ENCODE measurements around the gene TAF5L.
A peak's percentile ranks its signal among the peaks of the same experiment; 100 is the strongest.

TAF5L gene

DNA sequence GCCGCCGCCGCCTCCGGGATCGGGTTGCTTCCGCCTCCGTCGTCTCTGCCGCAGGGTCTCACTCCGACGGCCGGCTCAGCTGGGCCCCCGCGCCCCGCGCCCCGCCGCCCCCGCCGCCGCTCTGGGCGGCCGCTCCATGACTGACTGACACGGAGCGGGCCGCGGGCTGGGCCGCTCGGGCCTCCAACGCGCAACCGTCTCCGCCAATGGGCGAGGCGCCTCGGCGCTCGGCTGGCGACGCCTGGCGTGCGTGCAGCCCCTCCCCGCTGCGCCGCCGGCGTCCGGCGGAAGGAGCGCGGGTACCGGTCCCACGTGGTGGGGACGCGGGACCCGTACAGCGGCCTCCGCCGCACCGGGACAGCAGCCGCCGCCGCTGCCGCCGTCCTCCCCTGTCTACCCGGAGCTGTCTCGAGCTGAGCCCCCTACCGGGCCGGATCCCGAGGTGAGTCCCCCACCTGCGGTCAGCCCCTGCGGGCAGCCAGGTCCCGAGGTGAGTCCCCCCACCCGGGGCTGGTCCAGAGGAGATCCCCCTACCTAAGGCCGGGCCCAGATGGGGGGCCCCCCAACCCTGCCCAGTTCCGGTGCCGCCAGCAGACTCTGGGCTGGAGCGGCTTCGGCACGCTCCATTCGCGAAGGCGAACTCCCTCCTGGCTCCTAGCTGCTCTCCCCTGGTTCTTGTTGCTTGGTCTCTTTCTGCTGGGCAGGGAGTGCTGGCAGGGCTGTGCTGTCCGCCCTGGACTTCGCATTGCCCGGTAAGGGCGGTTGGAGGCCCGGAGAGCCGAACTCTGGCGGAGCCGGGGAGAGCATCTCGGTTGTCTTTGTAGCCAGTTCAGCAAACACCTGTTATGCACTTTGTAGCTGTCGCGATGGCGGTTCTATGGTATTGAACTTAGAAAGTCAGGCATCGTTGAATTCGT lies at the start of gene TAF5L, which contains the start of gene URB2:
TSS of gene TAF5L (minus strand) at position 208 of the 917 bp plus-strand sequence. CDS start 11,640 bp downstream, outside the sequence.
TSS of gene URB2 (plus strand) at position 333 of the 917 bp plus-strand sequence. CDS start 1,387 bp downstream, outside the sequence.
- H3K9ac ChIP-seq (ENCODE audit: low read length), result peak within 1 kb of the TSS; percentile 93
- H3K9me3 ChIP-seq (ENCODE audit: control insufficient read depth, low read length), result no peaks in the 10 kb centered on the region
- DNase-seq (ENCODE audit: low read depth), result peak; percentile 97
- peaks cover 36% of the 10 kb centered on the region for H3K4me1 ChIP-seq (ENCODE audit: control insufficient read depth, insufficient read depth, low read length)
- peaks cover 10% of the 10 kb centered on the region for H3K36me3 ChIP-seq (ENCODE audit: control insufficient read depth, insufficient read depth, low read length, severe bottlenecking)
- peak within 1 kb of the TSS; percentile 97 for H3K4me3 ChIP-seq (ENCODE audit: low read length)
- no peaks in the 10 kb centered on the region for H3K27me3 ChIP-seq (replicated peaks; ENCODE audit: control insufficient read depth, insufficient read depth, low read length)

DNA sequence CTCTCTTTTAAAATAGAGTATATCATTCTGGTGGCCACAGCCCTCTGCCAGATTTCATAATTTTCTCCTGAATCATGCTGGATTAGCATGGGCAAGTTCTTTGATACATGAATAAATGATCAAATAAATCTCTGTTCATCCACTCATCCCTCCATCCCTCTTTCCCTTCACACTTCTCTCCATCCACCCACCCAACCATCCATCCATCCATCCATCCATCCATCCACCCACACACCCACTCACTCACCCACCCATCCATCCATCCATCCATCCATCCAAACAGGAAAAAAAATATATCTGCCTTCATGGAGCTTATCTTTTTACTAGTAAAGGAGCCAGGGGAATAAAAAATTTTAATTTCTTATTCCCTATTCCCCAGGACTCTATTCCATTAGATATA lies 49.5 kb upstream of the TAF5L start:
- H3K9me3 ChIP-seq (ENCODE audit: control insufficient read depth, low read length), result peaks cover 4% of the 10 kb centered on the region
- DNase-seq (ENCODE audit: low read depth), result no peak

DNA sequence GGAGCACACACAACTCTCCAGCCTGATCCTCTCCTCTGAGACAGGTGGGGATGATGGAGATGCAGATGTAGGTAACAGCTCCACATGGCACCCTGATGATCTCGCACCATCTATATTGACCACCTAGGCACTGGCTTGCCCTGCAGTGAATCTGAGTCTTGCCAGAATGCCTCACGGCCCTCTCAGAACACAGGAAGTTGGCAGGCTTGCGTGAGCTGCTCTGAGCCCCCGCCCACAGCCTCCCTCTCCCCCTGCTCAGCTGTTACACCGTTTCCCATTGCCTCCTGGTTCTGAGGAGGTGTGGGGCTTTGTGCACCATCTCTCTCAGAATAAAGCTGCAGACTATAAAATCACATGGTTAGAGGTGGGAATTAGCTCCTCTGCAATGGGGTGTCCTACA lies 48.1 kb upstream of the TAF5L start:
- Histone ChIP-seq H3K9me3 (ENCODE audit: control insufficient read depth, low read length) (no peaks in the 10 kb centered on the region), H3K9ac (ENCODE audit: low read length) (no peak overlapping the region), H3K4me3 (ENCODE audit: low read length) (no peak overlapping the region), H3K36me3 (ENCODE audit: control insufficient read depth, insufficient read depth, low read length, severe bottlenecking) (no peaks in the 10 kb centered on the region), H3K4me1 (ENCODE audit: control insufficient read depth, insufficient read depth, low read length) (peaks cover 1% of the 10 kb centered on the region), H3K27me3 (replicated peaks; ENCODE audit: control insufficient read depth, insufficient read depth, low read length) (peaks cover 2% of the 10 kb centered on the region)
- no peak for DNase-seq (ENCODE audit: low read depth)

More for the DNA sequence above, 49.5 kb upstream of the TAF5L start:
- Histone ChIP-seq H3K27me3 (replicated peaks; ENCODE audit: control insufficient read depth, insufficient read depth, low read length) (peaks cover 2% of the 10 kb centered on the region), H3K4me1 (ENCODE audit: control insufficient read depth, insufficient read depth, low read length) (no peaks in the 10 kb centered on the region), H3K9ac (ENCODE audit: low read length) (no peak overlapping the region), H3K4me3 (ENCODE audit: low read length) (no peak overlapping the region), H3K36me3 (ENCODE audit: control insufficient read depth, insufficient read depth, low read length, severe bottlenecking) (no peaks in the 10 kb centered on the region)

DNA sequence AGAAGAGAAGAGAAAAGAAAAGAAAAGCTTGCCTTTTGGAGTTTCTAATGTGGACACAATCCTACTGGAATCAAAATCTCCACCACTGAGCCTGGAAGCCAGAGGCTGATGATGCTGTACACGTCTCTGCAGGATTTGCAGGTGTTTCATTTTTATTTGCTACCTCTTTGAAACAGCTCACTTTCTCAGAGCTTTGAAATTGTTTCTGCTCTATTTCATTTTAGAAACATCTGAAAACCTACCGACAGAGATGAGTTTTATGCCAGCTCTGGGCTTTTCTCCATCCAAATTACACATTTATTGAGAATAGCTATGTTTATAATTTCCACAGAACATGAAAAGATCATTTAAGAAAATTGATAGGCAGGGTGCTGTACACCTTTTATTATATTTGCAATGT lies 46.3 kb upstream of the TAF5L start:
- Histone ChIP-seq H3K9ac (ENCODE audit: low read length) (no peak overlapping the region), H3K9me3 (ENCODE audit: control insufficient read depth, low read length) (no peaks in the 10 kb centered on the region), H3K4me1 (ENCODE audit: control insufficient read depth, insufficient read depth, low read length) (peaks cover 4% of the 10 kb centered on the region), H3K27me3 (replicated peaks; ENCODE audit: control insufficient read depth, insufficient read depth, low read length) (peaks cover 2% of the 10 kb centered on the region), H3K4me3 (ENCODE audit: low read length) (no peak overlapping the region), H3K36me3 (ENCODE audit: control insufficient read depth, insufficient read depth, low read length, severe bottlenecking) (no peaks in the 10 kb centered on the region)
- DNase-seq (ENCODE audit: low read depth), result no peak

DNA sequence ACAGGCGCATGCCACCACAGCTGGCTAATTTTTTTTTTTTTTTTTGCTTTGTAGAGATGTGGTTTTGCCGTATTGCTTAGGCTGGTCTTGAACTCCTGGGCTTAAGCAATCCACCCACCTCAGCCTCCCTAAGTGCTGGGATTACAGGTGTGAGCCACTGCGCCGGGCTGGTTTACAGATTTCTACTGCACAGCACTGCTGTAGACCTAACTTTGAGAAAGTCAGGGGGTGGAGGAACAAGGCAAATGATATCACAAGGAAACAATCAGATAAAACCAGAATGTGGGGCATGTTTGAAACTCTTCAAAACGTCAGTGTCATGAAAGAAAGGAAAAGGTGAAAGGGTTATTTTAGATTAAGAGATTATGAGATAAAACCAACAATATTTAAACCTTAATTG lies 45.4 kb upstream of the TAF5L start:
- Histone ChIP-seq H3K36me3 (ENCODE audit: control insufficient read depth, insufficient read depth, low read length, severe bottlenecking) (no peaks in the 10 kb centered on the region), H3K4me3 (ENCODE audit: low read length) (no peak overlapping the region), H3K9me3 (ENCODE audit: control insufficient read depth, low read length) (no peaks in the 10 kb centered on the region), H3K27me3 (replicated peaks; ENCODE audit: control insufficient read depth, insufficient read depth, low read length) (peaks cover 2% of the 10 kb centered on the region), H3K9ac (ENCODE audit: low read length) (no peak overlapping the region), H3K4me1 (ENCODE audit: control insufficient read depth, insufficient read depth, low read length) (peaks cover 4% of the 10 kb centered on the region)
- DNase-seq (ENCODE audit: low read depth), result no peak

DNA sequence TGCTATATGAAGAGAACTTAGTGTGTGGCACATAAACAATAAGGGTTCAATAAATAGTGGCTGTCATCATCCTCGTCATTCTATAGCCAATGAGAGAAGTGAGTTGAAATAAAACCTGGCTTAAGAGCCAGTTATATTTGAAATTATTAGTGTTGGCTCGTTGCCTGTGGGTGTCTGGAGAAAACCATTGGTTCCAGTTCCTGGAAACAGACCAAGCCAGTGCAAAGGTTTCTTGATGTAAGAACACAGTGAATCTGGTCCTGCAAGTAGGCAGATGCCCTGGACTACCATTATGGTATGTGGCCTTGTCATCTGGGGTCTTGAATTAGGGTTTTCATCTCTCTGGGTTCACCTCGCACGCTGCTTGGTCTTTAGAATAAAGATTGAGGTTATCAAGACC lies 43.4 kb upstream of the TAF5L start:
- H3K9ac ChIP-seq (ENCODE audit: low read length), result no peak overlapping the region
- H3K36me3 ChIP-seq (ENCODE audit: control insufficient read depth, insufficient read depth, low read length, severe bottlenecking), result no peaks in the 10 kb centered on the region
- DNase-seq (ENCODE audit: low read depth), result no peak
- no peaks in the 10 kb centered on the region for H3K9me3 ChIP-seq (ENCODE audit: control insufficient read depth, low read length)
- H3K4me1 ChIP-seq (ENCODE audit: control insufficient read depth, insufficient read depth, low read length), result peaks cover 4% of the 10 kb centered on the region
- H3K27me3 ChIP-seq (replicated peaks; ENCODE audit: control insufficient read depth, insufficient read depth, low read length), result peaks cover 2% of the 10 kb centered on the region
- H3K4me3 ChIP-seq (ENCODE audit: low read length), result no peak overlapping the region

DNA sequence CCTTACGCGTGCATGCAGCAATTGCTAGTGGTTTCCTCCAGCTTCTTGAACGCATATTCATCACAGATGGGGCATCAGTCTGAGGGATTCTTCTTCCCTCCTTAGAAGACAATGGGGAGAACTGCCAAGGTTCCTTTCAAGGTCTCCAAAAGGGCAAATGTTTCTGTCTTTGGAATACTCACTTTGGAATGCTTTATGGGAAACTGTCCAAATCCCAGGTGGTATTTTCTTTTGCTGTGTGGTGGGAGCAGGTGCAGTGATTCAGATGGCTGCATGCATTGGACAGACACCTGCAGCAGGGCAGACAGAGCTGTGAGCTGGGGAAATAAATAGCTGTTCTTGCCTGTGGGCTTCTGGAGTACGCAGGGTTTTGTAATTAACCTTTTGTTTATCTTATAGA lies 40.7 kb upstream of the TAF5L start:
- DNase-seq (ENCODE audit: low read depth), result no peak
- Histone ChIP-seq H3K27me3 (replicated peaks; ENCODE audit: control insufficient read depth, insufficient read depth, low read length) (no peaks in the 10 kb centered on the region), H3K4me3 (ENCODE audit: low read length) (no peak overlapping the region), H3K36me3 (ENCODE audit: control insufficient read depth, insufficient read depth, low read length, severe bottlenecking) (peaks cover 2% of the 10 kb centered on the region), H3K9ac (ENCODE audit: low read length) (no peak overlapping the region), H3K9me3 (ENCODE audit: control insufficient read depth, low read length) (no peaks in the 10 kb centered on the region), H3K4me1 (ENCODE audit: control insufficient read depth, insufficient read depth, low read length) (peaks cover 4% of the 10 kb centered on the region)

DNA sequence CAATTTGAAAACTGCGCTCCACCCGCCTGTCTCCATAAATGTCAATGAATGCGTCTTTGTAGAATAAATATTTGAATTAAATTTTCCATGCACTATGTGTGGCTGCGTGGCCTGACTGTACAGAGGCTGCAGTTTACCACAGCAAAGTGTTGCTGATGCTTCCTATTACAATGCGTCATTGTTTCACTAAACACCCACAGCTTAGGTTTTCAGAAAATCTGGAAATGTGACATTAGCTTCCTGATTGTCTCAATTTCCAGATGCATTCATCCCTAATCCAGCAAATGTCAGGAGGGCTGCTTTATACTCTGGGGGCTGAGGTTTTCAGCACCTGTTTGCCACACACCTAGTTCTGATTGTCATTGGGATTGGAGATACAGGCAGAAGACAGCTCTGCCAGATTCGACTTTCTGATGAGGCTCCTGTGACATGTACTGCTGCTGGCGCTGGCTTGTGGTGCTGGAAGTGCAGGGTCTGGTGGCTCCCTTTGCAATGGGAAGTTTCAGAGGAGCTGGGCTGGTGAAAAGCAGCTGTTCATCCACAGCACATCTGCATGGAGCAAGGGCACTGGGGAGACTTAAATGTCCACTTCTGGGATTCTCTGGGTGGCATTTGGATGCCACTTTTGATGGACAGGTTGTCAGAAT lies 40.1 kb upstream of the TAF5L start:
- Histone ChIP-seq H3K9ac (ENCODE audit: low read length) (no peak overlapping the region), H3K36me3 (ENCODE audit: control insufficient read depth, insufficient read depth, low read length, severe bottlenecking) (peaks cover 5% of the 10 kb centered on the region), H3K4me3 (ENCODE audit: low read length) (no peak overlapping the region), H3K9me3 (ENCODE audit: control insufficient read depth, low read length) (no peaks in the 10 kb centered on the region), H3K27me3 (replicated peaks; ENCODE audit: control insufficient read depth, insufficient read depth, low read length) (no peaks in the 10 kb centered on the region), H3K4me1 (ENCODE audit: control insufficient read depth, insufficient read depth, low read length) (peaks cover 4% of the 10 kb centered on the region)
- no peak for DNase-seq (ENCODE audit: low read depth)

DNA sequence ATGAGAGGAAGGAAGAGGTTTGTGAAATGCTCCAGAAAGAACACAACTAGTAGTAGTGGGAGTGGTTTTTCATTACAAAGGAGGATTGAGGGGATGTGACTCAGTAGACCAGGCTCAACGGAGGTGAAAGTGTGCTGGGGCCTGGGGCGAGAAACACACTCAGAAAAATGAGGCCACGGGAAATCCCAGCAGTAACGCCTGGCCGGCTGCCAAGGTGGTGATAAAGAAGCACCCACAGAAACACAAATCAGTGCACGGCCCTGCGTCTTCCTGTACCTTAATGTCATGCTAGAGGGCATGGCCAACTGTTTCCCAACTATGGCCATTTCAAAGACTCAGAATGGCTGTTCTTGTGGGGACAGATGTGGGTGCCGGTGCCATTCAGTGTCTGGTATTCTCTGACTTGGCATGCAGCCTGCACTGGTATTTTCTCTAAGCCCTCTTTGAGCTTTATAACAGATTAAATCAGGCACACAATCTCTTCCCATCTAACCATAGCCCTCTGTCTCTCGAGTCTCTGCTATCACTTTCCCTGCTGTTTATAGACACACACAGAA lies 38.3 kb upstream of the TAF5L start:
- H3K27me3 ChIP-seq (replicated peaks; ENCODE audit: control insufficient read depth, insufficient read depth, low read length), result no peaks in the 10 kb centered on the region
- peaks cover 18% of the 10 kb centered on the region for H3K36me3 ChIP-seq (ENCODE audit: control insufficient read depth, insufficient read depth, low read length, severe bottlenecking)
- no peak for DNase-seq (ENCODE audit: low read depth)
- H3K4me3 ChIP-seq (ENCODE audit: low read length), result no peak overlapping the region
- no peaks in the 10 kb centered on the region for H3K9me3 ChIP-seq (ENCODE audit: control insufficient read depth, low read length)
- no peak overlapping the region for H3K9ac ChIP-seq (ENCODE audit: low read length)
- peaks cover 4% of the 10 kb centered on the region for H3K4me1 ChIP-seq (ENCODE audit: control insufficient read depth, insufficient read depth, low read length)

DNA sequence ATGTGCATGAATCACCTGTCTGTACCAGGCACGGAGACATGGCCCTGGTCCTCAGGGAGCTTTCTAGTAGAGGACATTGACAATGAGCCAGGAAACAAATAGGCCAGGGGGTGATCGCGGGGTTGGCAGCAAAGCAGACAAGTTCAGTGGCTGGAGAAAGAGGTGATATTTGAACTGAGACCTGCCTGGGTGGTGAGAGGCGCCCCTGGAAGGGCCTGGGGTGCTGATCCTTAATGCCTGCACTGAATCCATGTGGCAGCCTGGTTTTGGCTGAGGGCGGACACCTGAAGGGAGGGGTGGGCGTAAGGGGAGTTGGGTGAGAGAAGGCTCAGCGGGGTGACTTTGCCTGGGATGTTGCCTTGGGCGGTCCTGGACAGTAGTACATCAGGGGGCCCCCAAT lies 36.0 kb upstream of the TAF5L start:
- no peak for DNase-seq (ENCODE audit: low read depth)
- H3K9ac ChIP-seq (ENCODE audit: low read length), result no peak overlapping the region
- no peaks in the 10 kb centered on the region for H3K4me1 ChIP-seq (ENCODE audit: control insufficient read depth, insufficient read depth, low read length)
- H3K9me3 ChIP-seq (ENCODE audit: control insufficient read depth, low read length), result no peaks in the 10 kb centered on the region
- H3K27me3 ChIP-seq (replicated peaks; ENCODE audit: control insufficient read depth, insufficient read depth, low read length), result no peaks in the 10 kb centered on the region
- peaks cover 36% of the 10 kb centered on the region for H3K36me3 ChIP-seq (ENCODE audit: control insufficient read depth, insufficient read depth, low read length, severe bottlenecking)
- H3K4me3 ChIP-seq (ENCODE audit: low read length), result no peak overlapping the region
